ENCODE measurements around the gene TRMT11. TPM values are rescaled to one million over a fixed set of nuclear protein-coding genes. Genes with fewer than 3 reads are reported as not detected.

TRMT11 gene
- total RNA-seq, 4 donors from 2014 or later = 27.6 to 45.3 (median 36.4) TPM

DNA sequence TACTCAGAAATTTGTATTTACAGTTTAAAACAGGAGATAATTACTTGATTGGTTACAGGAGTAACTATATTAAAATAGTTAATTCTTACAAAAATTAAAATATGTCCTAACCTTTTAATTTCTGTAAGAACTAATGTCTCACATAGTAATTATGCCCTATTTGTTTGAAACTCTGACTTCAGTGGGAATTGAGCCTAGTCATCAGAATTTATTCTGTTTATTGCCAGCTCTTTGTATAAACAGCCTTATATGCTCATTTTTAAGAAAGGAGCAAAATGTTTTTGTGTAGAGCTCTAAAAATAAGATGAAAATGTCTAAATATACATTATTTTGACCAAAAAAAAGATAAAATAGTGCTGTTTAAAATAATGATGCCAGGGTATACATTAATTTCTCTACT is 21.5 kb downstream of the TRMT11 start:
- H3K27ac ChIP-seq = no peak overlapping the region
- DNase-seq = no peak
- H3K27me3 ChIP-seq = no peaks in the 10 kb centered on the region
- no peaks in the 10 kb centered on the region for H3K9me3 ChIP-seq
- TF ChIP-seq, protein P1, sequence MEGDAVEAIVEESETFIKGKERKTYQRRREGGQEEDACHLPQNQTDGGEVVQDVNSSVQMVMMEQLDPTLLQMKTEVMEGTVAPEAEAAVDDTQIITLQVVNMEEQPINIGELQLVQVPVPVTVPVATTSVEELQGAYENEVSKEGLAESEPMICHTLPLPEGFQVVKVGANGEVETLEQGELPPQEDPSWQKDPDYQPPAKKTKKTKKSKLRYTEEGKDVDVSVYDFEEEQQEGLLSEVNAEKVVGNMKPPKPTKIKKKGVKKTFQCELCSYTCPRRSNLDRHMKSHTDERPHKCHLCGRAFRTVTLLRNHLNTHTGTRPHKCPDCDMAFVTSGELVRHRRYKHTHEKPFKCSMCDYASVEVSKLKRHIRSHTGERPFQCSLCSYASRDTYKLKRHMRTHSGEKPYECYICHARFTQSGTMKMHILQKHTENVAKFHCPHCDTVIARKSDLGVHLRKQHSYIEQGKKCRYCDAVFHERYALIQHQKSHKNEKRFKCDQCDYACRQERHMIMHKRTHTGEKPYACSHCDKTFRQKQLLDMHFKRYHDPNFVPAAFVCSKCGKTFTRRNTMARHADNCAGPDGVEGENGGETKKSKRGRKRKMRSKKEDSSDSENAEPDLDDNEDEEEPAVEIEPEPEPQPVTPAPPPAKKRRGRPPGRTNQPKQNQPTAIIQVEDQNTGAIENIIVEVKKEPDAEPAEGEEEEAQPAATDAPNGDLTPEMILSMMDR (IDR thresholded peaks at IDR 0.05) = no peak
- TF ChIP-seq POLR2A (IDR thresholded peaks at IDR 0.05) = no peak
- H3K4me3 ChIP-seq (replicated peaks in 1 of 3) = no peak overlapping the region
- no peaks in the 10 kb centered on the region for H3K4me1 ChIP-seq
- peaks cover 18 to 28% of the 10 kb centered on the region in 2 donors for H3K36me3 ChIP-seq
- intact Hi-C loops (cut with DNase I) = no loop called here

DNA sequence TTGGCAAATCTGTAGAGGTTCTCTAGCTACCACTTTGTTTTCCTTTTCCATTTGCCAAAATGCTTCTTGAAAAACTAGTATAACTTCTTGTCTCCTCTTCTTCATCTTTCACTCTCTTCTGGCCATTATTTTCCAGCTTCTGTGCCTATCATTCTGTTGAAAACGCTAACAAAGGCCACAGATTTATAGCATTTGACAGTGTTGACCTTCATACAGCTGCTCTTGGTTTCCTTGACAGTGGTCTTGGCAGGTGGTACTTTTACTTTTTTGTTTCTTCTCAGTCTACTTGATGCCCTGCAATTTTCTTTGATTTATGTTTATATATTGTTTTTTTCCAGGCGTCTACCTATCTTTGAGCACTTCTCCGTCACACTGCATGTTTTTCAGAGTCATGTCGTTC is 23.7 kb downstream of the TRMT11 start:
- Histone ChIP-seq H3K27me3 (no peaks in the 10 kb centered on the region), H3K27ac (no peak overlapping the region), H3K9me3 (no peaks in the 10 kb centered on the region), H3K4me1 (no peaks in the 10 kb centered on the region), H3K4me3 (replicated peaks in 1 of 3) (no peak overlapping the region), H3K36me3 (peaks cover 37 to 46% of the 10 kb centered on the region in 2 donors)
- intact Hi-C loops (cut with DNase I) = no loop called here
- DNase-seq = no peak
- WGBS, 2 donors = 89 to 94% methylated on average over 4 of the region's 4 CpGs
- TF ChIP-seq POLR2A (IDR thresholded peaks at IDR 0.05) = no peak
- TF ChIP-seq, protein P1 (IDR thresholded peaks at IDR 0.05) = no peak

DNA sequence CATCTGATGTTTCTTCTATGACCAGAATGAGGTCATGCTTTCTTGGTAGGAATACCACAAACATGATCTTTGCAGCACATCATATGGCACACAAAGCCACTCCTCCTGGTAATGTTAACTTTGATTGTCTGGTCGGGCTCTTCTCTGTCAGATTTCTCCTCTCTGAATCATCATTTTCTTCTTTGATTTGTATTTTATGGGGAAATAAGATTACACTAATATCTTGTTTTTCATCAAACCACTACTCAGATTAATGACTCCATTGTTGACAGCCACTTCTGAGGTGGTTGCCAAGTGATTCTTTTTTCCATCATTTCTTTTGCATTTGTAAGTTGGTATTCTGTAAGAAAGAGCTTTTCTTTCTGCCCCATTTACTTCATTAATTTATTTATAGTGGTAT is 29.5 kb downstream of the TRMT11 start:
- Histone ChIP-seq H3K27ac (no peak overlapping the region), H3K36me3 (peaks cover 34 to 37% of the 10 kb centered on the region in 2 donors)

DNA sequence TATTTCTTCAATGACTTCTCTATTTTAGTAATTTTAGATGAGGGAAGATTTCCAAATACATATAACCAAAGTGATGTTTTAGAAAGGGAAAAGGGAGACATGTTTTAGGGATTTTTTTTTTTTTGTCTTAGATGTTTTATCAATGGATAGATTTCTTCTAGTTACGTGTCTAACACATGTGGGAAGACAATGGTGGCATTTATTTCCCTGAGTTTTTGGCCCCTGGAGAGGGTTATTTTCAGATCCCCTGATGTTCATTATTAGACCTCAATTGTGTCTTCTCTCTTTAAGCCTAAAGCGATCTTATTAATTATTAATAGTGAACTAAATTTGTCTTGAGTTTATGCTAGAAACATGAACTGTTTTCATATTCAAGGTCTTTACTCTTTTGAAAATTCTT is 30.3 kb downstream of the TRMT11 start:
- WGBS, 2 donors = 90 to 94% methylated on average over 2 of the region's 2 CpGs

More for the DNA sequence above, 29.5 kb downstream of the TRMT11 start:
- Histone ChIP-seq H3K4me3 (replicated peaks in 1 of 3) (no peak overlapping the region), H3K27me3 (no peaks in the 10 kb centered on the region), H3K4me1 (no peaks in the 10 kb centered on the region), H3K9me3 (no peaks in the 10 kb centered on the region)
- TF ChIP-seq POLR2A (IDR thresholded peaks at IDR 0.05) = no peak
- TF ChIP-seq, protein P1 (IDR thresholded peaks at IDR 0.05) = no peak
- 92 to 97% methylated on average over 1 of the region's 1 CpG for WGBS, 2 donors
- DNase-seq = no peak
- intact Hi-C loops (cut with DNase I) = no loop called here

DNA sequence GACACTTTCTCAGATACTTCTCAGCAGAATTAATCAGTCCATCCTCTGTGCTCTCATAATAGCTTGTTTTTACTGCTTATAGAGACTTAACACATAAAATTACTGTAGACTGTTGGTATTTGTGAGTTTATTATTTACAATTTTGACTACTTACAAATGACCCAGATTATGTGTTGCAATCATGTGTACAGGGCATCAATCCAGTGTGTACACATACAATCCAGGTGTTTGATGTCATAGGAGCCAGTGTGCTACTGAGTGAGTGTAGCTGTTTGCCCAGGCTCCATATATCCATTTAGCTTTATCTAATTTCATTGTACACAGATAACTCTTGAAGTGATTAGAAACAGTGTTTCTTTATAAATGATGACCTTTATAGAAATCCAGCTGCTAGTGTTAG is 31.3 kb downstream of the TRMT11 start:
- intact Hi-C loops (cut with DNase I) = no loop called here
- H3K9me3 ChIP-seq = no peaks in the 10 kb centered on the region
- H3K4me3 ChIP-seq (replicated peaks in 1 of 3) = no peak overlapping the region
- H3K4me1 ChIP-seq = no peaks in the 10 kb centered on the region
- H3K36me3 ChIP-seq = peaks cover 27 to 33% of the 10 kb centered on the region in 2 donors
- no peak overlapping the region for H3K27ac ChIP-seq
- no peak for TF ChIP-seq POLR2A (IDR thresholded peaks at IDR 0.05)
- TF ChIP-seq, protein P1 (IDR thresholded peaks at IDR 0.05) = no peak
- DNase-seq = no peak
- no peaks in the 10 kb centered on the region for H3K27me3 ChIP-seq

More for the DNA sequence above, 30.3 kb downstream of the TRMT11 start:
- intact Hi-C loops (cut with DNase I) = no loop called here
- no peak for TF ChIP-seq POLR2A (IDR thresholded peaks at IDR 0.05)
- TF ChIP-seq, protein P1 (IDR thresholded peaks at IDR 0.05) = no peak
- peaks cover 32 to 36% of the 10 kb centered on the region in 2 donors for H3K36me3 ChIP-seq
- no peaks in the 10 kb centered on the region for H3K27me3 ChIP-seq
- H3K4me3 ChIP-seq (replicated peaks in 1 of 3) = no peak overlapping the region
- H3K9me3 ChIP-seq = no peaks in the 10 kb centered on the region
- H3K4me1 ChIP-seq = no peaks in the 10 kb centered on the region
- no peak for DNase-seq
- H3K27ac ChIP-seq = no peak overlapping the region

All from thyroid gland (tissue), 4 donors.